HFFc6 (cell line): Measurements from ENCODE around the gene DLX2. TPM values are rescaled to one million over a fixed set of nuclear protein-coding genes. Genes with fewer than 3 reads are reported as not detected.
A peak's percentile ranks its signal among the peaks of the same experiment; 100 is the strongest.
"Not testable (repeated sequence)": the region's sequence is repeated elsewhere in the genome, so short reads cannot be mapped to it uniquely, and the experiment has no call there.

Experiments
- DNase-seq: peaks from one replicate; pipeline ENCODE4 v3.0.0-alpha.2; 2018
- H3K27ac Mint-ChIP-seq: 2 replicates; pipeline ENCODE4 v1.8.0; 2020; ENCODE audit warnings: mild to moderate bottlenecking, mixed read lengths
- H3K27me3 Mint-ChIP-seq: 2 replicates; pipeline ENCODE4 v1.8.0; 2021; ENCODE audit warnings: mild to moderate bottlenecking, moderate library complexity, mixed read lengths; ENCODE audit not compliant: insufficient read depth
- H3K36me3 Mint-ChIP-seq: 2 replicates; pipeline ENCODE4 v1.8.0; 2021; ENCODE audit warnings: low read depth, mixed read lengths
- H3K4me1 Mint-ChIP-seq: 2 replicates; pipeline ENCODE4 v1.8.0; 2020; ENCODE audit warnings: low read depth, mixed read lengths
- H3K4me3 Mint-ChIP-seq: 2 replicates; pipeline ENCODE4 v1.8.0; 2020; ENCODE audit warnings: mild to moderate bottlenecking, moderate library complexity, mixed read lengths
- H3K9me3 Mint-ChIP-seq: 2 replicates; pipeline ENCODE4 v1.8.0; 2020; ENCODE audit warnings: mild to moderate bottlenecking, mixed read lengths
- CTCF ChIP-seq: fragments of 200-600 bp; sonication (generic); IDR thresholded peaks from 2 replicates; pipeline ENCODE4 v1.5.0; 2021; ENCODE audit warnings: antibody characterized with exemption, mild to moderate bottlenecking
- total RNA-seq, 6 experiments: library from RNA; stranded (reverse); fragmentation: NEBNext Ultra II Directional; extraction: Animal tissue kit (Norgen Biotek cat#: 25700); gene quantifications; 2 replicates in 1 of 6; 3 replicates in 5 of 6; pipeline ENCODE4 v1.2.3, GENCODE V29; 2021

DLX2 gene
- total RNA-seq, 6 experiments from 2014 or later = 8.8 to 12.6 (median 9.5) TPM

DNA sequence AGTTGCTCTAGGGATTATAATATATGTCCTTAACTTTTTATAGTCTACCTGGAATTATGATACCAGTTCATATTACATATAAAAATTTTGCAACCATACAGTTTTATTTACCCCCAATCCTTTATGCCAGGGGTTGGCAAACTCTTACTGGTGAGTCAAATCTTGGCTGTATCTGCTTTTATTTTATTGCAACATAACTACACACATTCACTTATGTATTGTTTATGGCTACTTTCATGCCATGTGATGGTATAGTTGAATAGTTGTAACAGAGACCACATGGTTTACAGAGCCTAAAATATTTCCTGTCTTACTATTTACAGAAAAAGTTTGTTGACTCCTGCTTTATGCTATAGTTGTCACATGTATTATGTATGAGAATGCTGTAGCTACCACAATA, 25.8 kb upstream of the DLX2 start:
- H3K27me3 Mint-ChIP-seq = no peaks in the 10 kb centered on the region; the same call in 1 of the 2 replicates
- no peak for DNase-seq
- no peaks in the 10 kb centered on the region for H3K36me3 Mint-ChIP-seq
- no peaks in the 10 kb centered on the region for H3K9me3 Mint-ChIP-seq
- no peak overlapping the region for H3K27ac Mint-ChIP-seq
- no peaks in the 10 kb centered on the region for H3K4me1 Mint-ChIP-seq
- no peak overlapping the region for H3K4me3 Mint-ChIP-seq
- no peak for TF ChIP-seq CTCF

DNA sequence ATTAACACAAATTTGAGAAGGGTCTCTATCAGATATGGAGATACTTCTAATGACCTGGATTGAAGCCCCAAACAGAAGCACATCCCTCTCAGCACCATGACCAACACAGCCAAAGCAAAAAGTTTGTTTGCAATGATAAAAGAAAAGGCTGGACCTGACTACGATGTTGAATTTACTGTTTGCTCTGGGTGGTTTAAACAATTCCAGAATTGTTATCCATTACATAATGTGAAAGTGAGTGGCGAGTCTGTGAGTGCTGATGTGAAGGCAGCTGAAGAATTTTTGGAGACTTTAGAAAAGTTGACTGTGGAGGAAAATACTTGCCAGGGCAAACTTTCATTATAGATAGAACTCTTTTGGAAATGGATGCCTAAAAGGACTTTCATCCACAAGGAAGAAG, 17.4 kb upstream of the DLX2 start:
- no peaks in the 10 kb centered on the region for H3K9me3 Mint-ChIP-seq
- H3K4me3 Mint-ChIP-seq = no peak overlapping the region
- no peaks in the 10 kb centered on the region for H3K36me3 Mint-ChIP-seq
- peaks cover 27% of the 10 kb centered on the region for H3K4me1 Mint-ChIP-seq
- TF ChIP-seq CTCF = no peak
- no peaks in the 10 kb centered on the region for H3K27me3 Mint-ChIP-seq
- H3K27ac Mint-ChIP-seq = peak overlapping the region; percentile 22; the same call in 1 of the 2 replicates
- no peak for DNase-seq

- peaks cover 27% of the 10 kb centered on the region for H3K4me1 Mint-ChIP-seq
- H3K4me3 Mint-ChIP-seq = peak overlapping the region; percentile 39
- no peaks in the 10 kb centered on the region for H3K27me3 Mint-ChIP-seq
- peak; percentile 59 for DNase-seq
- no peaks in the 10 kb centered on the region for H3K9me3 Mint-ChIP-seq
- no peaks in the 10 kb centered on the region for H3K36me3 Mint-ChIP-seq
- no peak for TF ChIP-seq CTCF
- peak overlapping the region; percentile 70 for H3K27ac Mint-ChIP-seq
These were observed 16.4 kb upstream of the DLX2 start for GRCh38 chr2:172119089-172119488.

DNA sequence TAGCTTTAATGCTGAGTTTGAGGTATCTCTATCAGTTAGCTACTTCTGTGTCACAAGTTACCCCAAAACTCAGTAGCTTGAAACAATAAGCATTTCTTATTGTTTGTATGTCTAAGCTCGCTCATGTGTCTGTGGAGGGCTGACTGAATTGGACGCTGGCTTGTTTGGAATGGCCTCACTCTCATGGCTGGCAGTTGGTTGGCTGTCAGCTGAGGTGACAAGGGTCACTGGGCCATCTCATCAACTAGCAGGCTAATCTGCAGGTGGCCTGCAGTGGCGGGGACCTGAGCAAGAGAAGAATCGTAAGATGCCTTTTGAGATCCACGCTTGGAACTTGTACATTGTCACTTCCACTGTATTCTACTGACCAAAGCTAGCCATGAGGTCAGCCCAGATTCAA, 13.4 kb upstream of the DLX2 start:
- no peaks in the 10 kb centered on the region for H3K9me3 Mint-ChIP-seq
- no peak overlapping the region for H3K4me3 Mint-ChIP-seq
- peaks cover 26% of the 10 kb centered on the region for H3K4me1 Mint-ChIP-seq

GRCh38 chr2:172114579-172114978, 11.9 kb upstream of the DLX2 start:
- Mint-ChIP-seq H3K36me3 (no peaks in the 10 kb centered on the region), H3K4me1 (peaks cover 19% of the 10 kb centered on the region), H3K27me3 (no peaks in the 10 kb centered on the region), H3K4me3 (no peak overlapping the region), H3K27ac (no peak overlapping the region), H3K9me3 (no peaks in the 10 kb centered on the region)
- TF ChIP-seq CTCF = no peak
- DNase-seq = no peak

More for the DNA sequence above, 13.4 kb upstream of the DLX2 start:
- H3K27me3 Mint-ChIP-seq = no peaks in the 10 kb centered on the region
- no peak overlapping the region for H3K27ac Mint-ChIP-seq
- TF ChIP-seq CTCF = no peak
- H3K36me3 Mint-ChIP-seq = no peaks in the 10 kb centered on the region
- no peak for DNase-seq

DNA sequence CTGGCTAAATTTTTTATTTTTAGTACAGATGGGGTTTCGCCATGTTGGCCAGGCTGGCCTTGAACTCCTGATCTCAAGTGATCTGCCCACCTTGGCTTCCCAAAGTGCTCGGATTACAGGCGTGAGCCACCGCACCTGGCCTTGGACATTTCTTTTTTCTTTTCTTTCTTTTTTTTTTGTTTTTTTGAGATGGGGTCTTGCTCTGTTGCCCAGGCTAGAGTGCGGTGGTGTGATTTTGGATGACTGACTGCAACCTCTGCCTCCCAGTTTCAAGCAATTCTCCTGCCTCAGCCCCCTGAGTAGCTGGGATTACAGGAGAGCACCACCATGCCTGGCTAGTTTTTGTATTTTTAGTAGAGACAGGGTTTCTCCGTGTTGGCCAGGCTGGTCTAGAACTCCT, 11.5 kb upstream of the DLX2 start:
- H3K4me1 Mint-ChIP-seq = peaks cover 15% of the 10 kb centered on the region
- H3K27ac Mint-ChIP-seq, H3K4me3 Mint-ChIP-seq, H3K27me3 Mint-ChIP-seq, H3K9me3 Mint-ChIP-seq, DNase-seq, H3K36me3 Mint-ChIP-seq: not testable (repeated sequence)
